Inferior parietal cortex (tissue), 1 donor: ENCODE results near the gene RPL36.
"Not testable (repeated sequence)": the region's sequence is repeated elsewhere in the genome, so short reads cannot be mapped to it uniquely, and the experiment has no call there.

ENCODE experiments used
- DNase-seq: peaks from one replicate; pipeline ENCODE4 v3.0.0-alpha.2; 2016; ENCODE audit errors: extremely low spot score

RPL36 gene

DNA sequence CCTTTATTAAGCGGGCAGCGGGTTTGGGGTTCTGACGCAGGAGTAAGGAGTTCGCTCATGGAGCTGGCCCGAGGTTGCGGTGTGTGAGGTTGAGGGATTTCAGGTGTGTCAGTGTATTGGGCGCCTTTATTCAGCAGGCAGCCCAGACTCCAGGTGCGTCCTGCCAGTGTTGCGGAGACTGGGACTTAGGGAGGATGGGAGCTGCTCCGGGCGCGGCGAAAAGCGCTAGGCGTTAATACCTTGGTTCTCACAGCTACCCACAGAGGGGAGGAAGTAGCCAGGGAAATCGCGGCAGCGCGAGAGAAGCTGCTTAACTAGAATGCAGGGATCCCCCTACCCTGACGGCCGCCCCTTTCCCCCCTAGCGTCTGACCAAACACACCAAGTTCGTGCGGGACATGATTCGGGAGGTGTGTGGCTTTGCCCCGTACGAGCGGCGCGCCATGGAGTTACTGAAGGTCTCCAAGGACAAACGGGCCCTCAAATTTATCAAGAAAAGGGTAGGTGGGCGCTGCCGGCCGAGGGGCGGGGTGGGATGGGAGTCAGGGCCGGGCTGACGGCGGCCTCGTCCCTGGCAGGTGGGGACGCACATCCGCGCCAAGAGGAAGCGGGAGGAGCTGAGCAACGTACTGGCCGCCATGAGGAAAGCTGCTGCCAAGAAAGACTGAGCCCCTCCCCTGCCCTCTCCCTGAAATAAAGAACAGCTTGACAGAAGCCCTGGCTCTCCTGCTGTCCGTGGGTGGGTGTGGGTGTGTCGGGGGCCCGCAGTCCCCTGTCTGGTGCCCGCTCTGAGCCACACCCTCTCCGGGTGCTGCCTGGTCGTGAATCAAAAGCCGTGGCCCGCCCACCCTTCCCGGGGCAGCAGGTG, 1.1 kb downstream of the RPL36 start:
- peak; percentile 5 for DNase-seq

GRCh38 chr19:5691822-5692722, 2.0 kb downstream of the RPL36 start:
- no peak for DNase-seq

DNA sequence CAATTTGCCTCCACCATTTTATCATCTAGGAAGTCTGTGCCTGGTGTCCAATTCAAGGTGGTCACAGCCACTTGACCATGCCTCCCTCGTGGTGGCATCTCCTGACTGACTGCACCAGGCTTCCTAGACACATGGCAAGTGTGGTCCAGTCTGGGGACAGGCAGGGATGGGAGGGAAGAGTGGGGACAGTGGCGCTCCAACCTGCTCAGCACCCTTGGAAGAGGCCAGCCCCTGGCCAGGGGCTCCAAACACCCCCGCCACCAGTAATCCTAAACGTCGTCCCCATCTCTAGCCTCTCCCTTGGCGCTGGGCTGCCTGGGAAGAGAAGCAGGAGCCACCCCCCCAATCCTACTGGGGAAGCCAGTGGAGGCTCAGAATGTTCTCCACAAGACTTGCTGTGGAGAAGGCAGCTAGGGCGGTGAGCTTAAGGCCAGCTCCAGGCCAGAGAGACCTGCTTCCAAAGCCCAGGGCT, 2.7 kb downstream of the RPL36 start:
- no peak for DNase-seq

GRCh38 chr19:5693195-5694166, 3.4 kb downstream of the RPL36 start:
- no peak for DNase-seq

GRCh38 chr19:5694167-5694955, 4.3 kb downstream of the RPL36 start:
- no peak for DNase-seq

GRCh38 chr19:5694956-5695648, 5.0 kb downstream of the RPL36 start:
- no peak for DNase-seq

DNA sequence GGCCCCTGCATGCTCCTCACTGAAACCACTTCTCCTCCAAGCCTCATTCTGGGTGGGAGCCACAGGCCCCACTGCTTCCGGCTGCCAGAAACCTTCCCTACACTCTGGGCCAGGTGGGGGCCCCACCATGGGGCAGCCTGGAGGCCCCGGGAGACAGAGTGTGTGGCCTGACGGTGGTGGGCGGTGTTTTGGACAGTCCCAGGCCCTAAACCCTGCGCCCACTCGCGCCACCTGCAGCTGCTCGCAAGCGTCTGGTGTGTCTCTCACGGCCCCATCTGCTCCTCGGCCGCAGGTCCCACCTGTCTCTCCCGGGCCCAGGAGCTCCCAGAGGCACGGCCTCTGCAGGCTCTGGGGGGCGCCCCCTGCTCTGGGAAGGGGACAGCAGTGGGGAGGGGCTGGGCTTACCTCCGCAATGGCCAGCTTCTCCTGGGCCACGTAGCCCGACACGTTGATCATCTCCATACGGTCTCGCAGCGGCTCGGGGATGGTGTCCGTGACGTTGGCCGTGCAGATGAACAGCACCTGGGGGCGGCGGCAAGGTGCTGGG, 5.6 kb downstream of the RPL36 start:
- no peak for DNase-seq

DNA sequence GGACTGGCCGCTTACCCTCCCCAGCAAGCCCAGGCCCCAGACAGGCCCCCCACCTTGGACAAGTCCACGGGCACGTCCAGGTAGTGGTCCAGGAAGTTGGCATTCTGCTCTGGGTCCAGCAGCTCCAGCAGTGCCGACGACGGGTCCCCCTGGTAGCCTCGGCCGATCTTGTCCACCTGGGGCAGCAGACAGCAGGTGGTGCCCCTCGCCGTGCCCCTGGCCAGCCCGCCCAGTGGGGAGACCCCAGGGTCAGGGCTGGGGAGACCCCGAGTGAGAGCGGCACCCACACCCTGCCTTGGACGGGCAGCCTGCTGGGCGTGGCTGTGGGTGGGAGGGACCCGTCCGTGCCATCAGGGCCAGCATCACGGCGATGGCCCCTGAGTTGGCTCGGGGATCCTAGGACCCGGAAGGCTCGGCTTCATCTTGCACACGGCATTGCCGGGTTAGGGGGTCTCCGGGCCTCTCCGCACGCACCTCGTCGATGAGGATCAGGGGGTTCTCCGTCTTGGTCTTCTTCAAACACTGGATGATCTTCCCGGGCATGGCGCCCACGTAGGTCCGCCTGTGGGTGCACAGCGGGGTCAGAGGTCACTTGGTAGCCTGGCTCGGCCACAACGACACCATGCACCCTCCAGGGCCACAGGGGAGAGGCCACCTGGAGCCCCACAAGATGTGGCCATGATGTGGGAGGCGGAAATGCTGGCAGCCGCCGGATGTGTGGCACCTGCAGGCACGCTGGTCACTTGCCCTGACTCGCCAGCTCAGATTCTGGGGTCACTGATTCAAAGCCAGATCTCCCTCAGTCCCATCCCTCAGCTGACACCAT, 6.3 kb downstream of the RPL36 start:
- DNase-seq: no peak

- DNase-seq: no peak
Observed at GRCh38 chr19:5697022-5697889, 7.2 kb downstream of the RPL36 start.

DNA sequence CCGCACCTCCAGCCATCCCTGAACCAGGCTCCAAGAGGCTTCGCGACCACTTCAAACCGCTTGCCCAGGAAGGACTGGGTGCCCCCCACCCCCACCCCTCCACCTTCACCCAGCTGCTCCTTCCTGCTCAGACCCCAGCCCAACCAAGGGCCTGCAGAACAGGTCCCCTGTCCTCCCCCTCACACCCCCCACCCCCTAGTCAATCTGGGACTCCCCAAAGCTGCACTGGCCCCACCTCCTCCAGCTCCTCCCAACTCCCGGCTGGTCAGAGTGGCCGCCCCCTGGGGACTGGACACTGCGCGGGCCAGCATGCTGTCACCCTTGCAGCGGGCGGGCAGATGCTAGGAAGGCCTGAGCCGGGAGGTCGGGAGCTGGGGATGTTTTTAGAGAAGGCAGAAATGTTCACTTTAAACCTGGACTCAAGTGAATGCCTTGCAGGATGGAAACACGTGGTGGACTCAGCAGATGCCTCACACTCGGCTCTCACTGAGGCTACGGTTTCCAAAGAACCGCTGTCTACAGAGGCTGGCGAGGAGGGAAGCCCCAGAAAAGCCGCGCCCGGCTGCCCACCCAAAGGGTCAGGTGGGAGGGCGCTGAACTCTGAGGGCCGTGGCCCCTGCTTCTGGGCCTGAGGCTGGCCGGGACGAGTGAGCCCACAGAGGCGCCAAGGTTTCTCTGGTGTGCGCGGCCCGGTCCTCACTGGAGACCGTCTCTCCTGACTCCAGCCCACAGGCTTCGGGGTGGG, 8.0 kb downstream of the RPL36 start:
- no peak for DNase-seq

DNA sequence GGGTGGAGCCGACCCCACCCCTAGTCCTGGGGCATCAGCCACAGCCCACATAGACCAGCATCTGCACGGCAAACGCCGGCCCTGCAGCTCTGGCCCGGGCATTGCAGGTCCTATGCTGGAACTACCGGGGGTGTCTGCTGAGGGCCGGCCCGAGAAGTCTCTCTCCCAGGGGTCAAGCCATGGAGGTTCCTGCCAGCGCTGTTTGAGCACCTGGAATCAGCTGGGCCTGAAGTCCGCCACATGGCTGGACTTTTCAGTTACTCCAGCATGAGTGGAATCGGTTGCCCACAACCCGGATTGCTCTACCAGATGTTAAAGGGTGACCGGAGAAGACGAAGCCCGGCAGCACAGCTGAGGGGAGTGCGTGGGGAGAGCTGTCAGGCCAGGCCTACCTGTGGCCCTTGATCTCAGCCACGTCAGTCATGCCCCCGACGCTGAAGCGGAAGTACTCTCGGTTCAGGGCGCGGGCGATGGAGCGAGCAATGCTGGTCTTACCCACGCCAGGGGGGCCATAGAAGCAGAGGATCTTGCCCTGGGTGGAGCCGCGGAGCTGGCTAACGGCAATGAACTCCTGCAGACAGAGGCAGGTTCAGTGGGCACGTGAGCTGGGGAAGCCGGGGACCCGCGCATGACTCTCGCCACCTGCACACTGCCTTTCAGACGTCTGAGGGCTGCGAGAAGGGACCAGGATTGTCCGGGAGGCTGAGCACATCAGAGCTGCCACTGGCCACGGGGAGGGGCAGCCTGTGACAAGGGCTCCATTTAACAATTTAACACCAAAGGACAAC, 8.7 kb downstream of the RPL36 start:
- no peak for DNase-seq

- no peak for DNase-seq
Observed at GRCh38 chr19:5700455-5701092, 10.5 kb downstream of the RPL36 start.

DNA sequence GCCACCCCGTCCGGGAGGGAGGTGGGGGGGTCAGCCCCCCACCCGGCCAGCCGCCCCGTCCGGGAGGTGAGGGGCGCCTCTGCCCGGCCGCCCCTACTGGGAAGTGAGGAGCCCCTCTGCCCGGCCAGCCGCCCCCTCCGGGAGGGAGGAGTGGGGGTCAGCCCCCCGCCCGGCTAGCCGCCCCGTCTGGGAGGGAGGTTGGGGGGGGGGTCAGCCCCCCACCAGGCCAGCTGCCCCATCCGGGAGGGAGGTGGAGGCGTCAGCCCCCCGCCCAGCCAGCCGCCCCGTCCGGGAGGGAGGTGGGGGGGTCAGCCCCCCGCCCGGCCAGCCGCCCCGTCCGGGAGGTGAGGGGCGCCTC, 11.9 kb downstream of the RPL36 start:
- not testable (repeated sequence) for DNase-seq

- DNase-seq: no peak
Observed at GRCh38 chr19:5703819-5704818, 14.0 kb downstream of the RPL36 start.

DNA sequence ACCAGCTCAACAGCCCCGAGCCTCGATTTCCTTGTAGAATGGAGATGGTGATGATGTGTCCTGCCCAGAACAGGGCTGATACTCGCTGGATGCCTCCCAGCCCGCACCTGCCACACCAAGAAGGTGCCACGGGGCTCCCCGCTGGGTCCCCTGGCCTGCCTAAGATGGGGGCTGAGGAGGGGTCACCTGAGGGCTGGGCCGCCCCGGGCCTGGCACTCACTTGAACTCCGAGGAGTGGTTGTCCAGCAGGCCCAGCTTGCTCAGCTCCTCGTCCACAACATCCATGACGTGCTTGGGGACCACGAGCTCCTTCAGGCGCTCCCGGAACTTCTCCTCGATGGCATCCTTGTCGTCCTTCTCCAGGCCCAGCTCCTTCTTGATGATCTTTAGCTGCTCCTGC, 15.5 kb downstream of the RPL36 start:
- no peak for DNase-seq
